Thyroid gland (tissue), 4 donors: Measurements from ENCODE around the gene SULT1A3. TPM values are rescaled to one million over a fixed set of nuclear protein-coding genes. Genes with fewer than 3 reads are reported as not detected.
A peak's percentile ranks its signal among the peaks of the same experiment; 100 is the strongest.

ENCODE experiments used
- DNase-seq, 2 donors: peaks; one replicate each; pipeline ENCODE4 v3.0.0-alpha.2; 2019
- H3K27ac ChIP-seq, 3 donors: fragments of 200-600 bp; sonication (generic); 1 replicate in 2 of 3; 2 replicates in 1 of 3; pipeline ENCODE4 v1.5.1; 2016 to 2019; ENCODE audit warnings: mild to moderate bottlenecking in 1 of 3, moderate library complexity in 1 of 3
- H3K27me3 ChIP-seq: fragments of 200-600 bp; sonication (generic); one replicate; pipeline ENCODE4 v1.5.1; 2019
- H3K36me3 ChIP-seq, 2 donors: fragments of 200-600 bp; sonication (generic); one replicate each; pipeline ENCODE4 v1.5.1; 2016 to 2019
- H3K4me1 ChIP-seq, 2 donors: fragments of 200-600 bp; sonication (generic); one replicate each; pipeline ENCODE4 v1.5.1; 2017 to 2019
- H3K4me3 ChIP-seq, 3 donors: fragments of 200-600 bp; sonication (generic); replicated peaks in 1 of 3; 1 replicate in 2 of 3; 2 replicates in 1 of 3; pipeline ENCODE4 v1.5.1; 2016; ENCODE audit warnings: mild to moderate bottlenecking in 1 of 3
- H3K9me3 ChIP-seq: fragments of 200-600 bp; sonication (generic); one replicate; pipeline ENCODE4 v1.5.1; 2017
- POLR2A ChIP-seq, 2 donors: fragments of 450-650 bp; IDR thresholded peaks; one replicate each; pipeline ENCODE4 v1.6.1; 2017; ENCODE audit warnings: antibody characterized with exemption in 2 of 2, mild to moderate bottlenecking in 2 of 2, moderate library complexity in 1 of 2
- WGBS, 2 donors: methylation state at CpG; one replicate each; pipeline ENCODE4 v1.1.5; 2017; 5-methylcytosine and 5-hydroxymethylcytosine counted together
- intact Hi-C: fragments of 100-400 bp; cut with DNase I; formaldehyde crosslinking; loops from one replicate; pipeline ENCODE4 v1.15.1; 2023
- total RNA-seq, 4 donors: library from RNA; depleted of rRNA; stranded (reverse); fragments of >200 nt; gene quantifications; one replicate each; pipeline ENCODE4 v1.2.3, GENCODE V29; 2016
- TF ChIP-seq, protein P1 (sequence below), 6 experiments: fragments of 200-600 bp in 3 of 6; fragments of 450-650 bp in 3 of 6; sonication (generic) in 3 of 6; IDR thresholded peaks; one replicate each; pipeline ENCODE4 v1.5.1; 2016 to 2019; ENCODE audit warnings: antibody characterized with exemption in 6 of 6, mild to moderate bottlenecking in 2 of 6, inconsistent platforms in 1 of 6, moderate library complexity in 1 of 6

The SULT1A3 gene
- total RNA-seq, 4 donors from 2014 or later = 8.9 to 13.8 (median 9.8) TPM

- Histone ChIP-seq H3K27me3 (no peaks in the 10 kb centered on the region), H3K27ac (no peak overlapping the region), H3K36me3 (no peaks in the 10 kb centered on the region), H3K4me1 (peaks cover 7 to 10% of the 10 kb centered on the region in 2 donors), H3K9me3 (no peaks in the 10 kb centered on the region), H3K4me3 (no peak overlapping the region)
- intact Hi-C loops = no loop called here
- TF ChIP-seq, protein P1, sequence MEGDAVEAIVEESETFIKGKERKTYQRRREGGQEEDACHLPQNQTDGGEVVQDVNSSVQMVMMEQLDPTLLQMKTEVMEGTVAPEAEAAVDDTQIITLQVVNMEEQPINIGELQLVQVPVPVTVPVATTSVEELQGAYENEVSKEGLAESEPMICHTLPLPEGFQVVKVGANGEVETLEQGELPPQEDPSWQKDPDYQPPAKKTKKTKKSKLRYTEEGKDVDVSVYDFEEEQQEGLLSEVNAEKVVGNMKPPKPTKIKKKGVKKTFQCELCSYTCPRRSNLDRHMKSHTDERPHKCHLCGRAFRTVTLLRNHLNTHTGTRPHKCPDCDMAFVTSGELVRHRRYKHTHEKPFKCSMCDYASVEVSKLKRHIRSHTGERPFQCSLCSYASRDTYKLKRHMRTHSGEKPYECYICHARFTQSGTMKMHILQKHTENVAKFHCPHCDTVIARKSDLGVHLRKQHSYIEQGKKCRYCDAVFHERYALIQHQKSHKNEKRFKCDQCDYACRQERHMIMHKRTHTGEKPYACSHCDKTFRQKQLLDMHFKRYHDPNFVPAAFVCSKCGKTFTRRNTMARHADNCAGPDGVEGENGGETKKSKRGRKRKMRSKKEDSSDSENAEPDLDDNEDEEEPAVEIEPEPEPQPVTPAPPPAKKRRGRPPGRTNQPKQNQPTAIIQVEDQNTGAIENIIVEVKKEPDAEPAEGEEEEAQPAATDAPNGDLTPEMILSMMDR (IDR thresholded peaks at IDR 0.05) = no peak
- TF ChIP-seq POLR2A (IDR thresholded peaks at IDR 0.05) = no peak
- no peak for DNase-seq
- 88 to 89% methylated on average over 7 to 12 of the region's 13 CpGs for WGBS, 2 donors
Observed at GRCh38 chr16:30184891-30185682, 14.0 kb upstream of the SULT1A3 start.

GRCh38 chr16:30185683-30186421 is 13.2 kb upstream of the SULT1A3 start:
- H3K4me3 ChIP-seq = no peak overlapping the region
- intact Hi-C loops = no loop called here
- 85 to 86% methylated on average over 7 to 8 of the region's 15 CpGs for WGBS, 2 donors
- TF ChIP-seq POLR2A (IDR thresholded peaks at IDR 0.05) = no peak
- TF ChIP-seq, protein P1 (IDR thresholded peaks at IDR 0.05) = no peak
- no peaks in the 10 kb centered on the region for H3K36me3 ChIP-seq
- H3K27me3 ChIP-seq = no peaks in the 10 kb centered on the region
- H3K4me1 ChIP-seq = peaks cover 7 to 10% of the 10 kb centered on the region in 2 donors
- H3K9me3 ChIP-seq = no peaks in the 10 kb centered on the region
- peak; percentile 22 to 35 for DNase-seq
- no peak overlapping the region for H3K27ac ChIP-seq

DNA sequence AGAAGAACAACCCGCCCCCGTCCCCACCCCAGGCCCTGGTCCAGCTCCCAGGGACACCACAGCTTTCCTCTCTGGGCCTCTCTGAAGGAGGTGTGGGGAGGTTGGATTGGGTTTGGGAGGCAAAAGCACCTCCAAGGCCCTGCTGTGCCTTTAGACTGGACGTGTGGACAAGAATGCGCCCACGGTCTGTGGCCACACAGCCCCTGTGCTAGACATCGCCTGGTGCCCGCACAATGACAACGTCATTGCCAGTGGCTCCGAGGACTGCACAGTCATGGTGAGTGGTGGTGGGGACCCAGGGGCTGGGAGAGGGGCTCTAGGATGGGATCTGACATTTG is 12.6 kb upstream of the SULT1A3 start:
- WGBS, 2 donors = 80 to 95% methylated on average over 9 of the region's 9 CpGs
- TF ChIP-seq POLR2A (IDR thresholded peaks at IDR 0.05) = no peak
- TF ChIP-seq, protein P1 (IDR thresholded peaks at IDR 0.05) = no peak
- Histone ChIP-seq H3K27me3 (no peaks in the 10 kb centered on the region), H3K9me3 (no peaks in the 10 kb centered on the region), H3K36me3 (no peaks in the 10 kb centered on the region), H3K4me3 (no peak overlapping the region), H3K27ac (no peak overlapping the region), H3K4me1 (peaks cover 7 to 10% of the 10 kb centered on the region in 2 donors)
- intact Hi-C loops = no loop called here
- no peak for DNase-seq

GRCh38 chr16:30186782-30187555 is 12.1 kb upstream of the SULT1A3 start:
- Histone ChIP-seq H3K9me3 (no peaks in the 10 kb centered on the region), H3K27me3 (no peaks in the 10 kb centered on the region), H3K36me3 (no peaks in the 10 kb centered on the region), H3K4me3 (no peak overlapping the region), H3K27ac (no peak overlapping the region), H3K4me1 (peaks cover 7 to 10% of the 10 kb centered on the region in 2 donors)
- 51 to 78% methylated on average over 20 to 25 of the region's 36 CpGs for WGBS, 2 donors
- TF ChIP-seq, protein P1 (IDR thresholded peaks at IDR 0.05) = peak in 5 of 6 experiments; percentile 39 to 62 (median 47)
- TF ChIP-seq POLR2A (IDR thresholded peaks at IDR 0.05) = no peak
- intact Hi-C loops = no loop called here
- DNase-seq = peak; percentile 58 to 66
